Activated T-cell treated with anti-CD3 and anti-CD28 coated beads for 24 hours (primary cell): ENCODE results near the gene C11orf87.

Experiments
- DNase-seq: peaks from one replicate; pipeline ENCODE4 v3.0.0-alpha.2; 2020; ENCODE audit warnings: low read depth

C11orf87 gene

DNA sequence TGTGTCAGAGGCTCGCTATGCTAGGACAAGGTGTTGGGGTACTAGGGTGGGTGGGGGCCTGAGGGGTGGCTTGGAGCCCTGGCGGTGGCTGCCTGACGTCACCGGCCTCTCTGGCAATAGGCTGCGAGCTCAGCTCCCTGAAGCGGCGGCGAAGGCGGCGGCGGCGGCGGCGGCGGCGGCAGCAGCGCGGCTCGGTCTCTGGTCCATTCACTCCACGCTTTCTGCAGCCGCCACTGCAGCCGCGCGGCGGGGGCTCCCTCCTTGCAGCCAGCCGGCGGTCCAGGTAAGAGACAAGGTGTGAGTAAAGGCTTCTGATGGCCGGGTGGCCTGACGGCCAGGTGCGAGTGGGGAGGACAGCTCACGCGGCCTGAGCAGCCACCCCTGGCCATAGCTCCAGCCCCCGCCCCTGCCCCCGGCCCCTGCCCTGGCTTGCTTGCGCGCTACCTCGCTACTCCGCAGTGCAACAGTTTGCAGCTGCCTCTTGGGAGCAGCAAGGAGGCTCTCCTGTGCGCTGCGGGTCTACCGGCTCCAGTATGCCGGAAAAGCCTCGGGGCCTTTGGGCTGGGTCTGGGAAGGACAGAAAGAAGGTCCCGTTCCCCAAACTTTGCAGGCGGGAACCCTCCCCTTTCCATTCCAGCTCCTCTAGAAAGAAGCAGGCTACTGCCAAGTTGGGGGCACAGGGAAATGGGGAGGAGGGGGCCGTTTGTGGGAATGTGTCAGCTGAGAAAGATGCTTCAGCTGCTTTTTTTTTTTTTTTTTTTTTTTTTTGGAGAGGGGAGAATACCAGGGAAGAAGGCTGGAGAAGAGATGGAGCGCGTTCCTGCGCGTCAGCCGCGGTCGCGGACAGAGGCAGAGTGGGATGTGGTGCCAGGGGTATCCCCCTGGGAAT is at the start of gene C11orf87:
Gene C11orf87, plus strand, starts transcription at position 210 of the 889 bp plus-strand sequence. CDS start 1,444 bp downstream, outside the sequence.
- DNase-seq, result no peak

DNA sequence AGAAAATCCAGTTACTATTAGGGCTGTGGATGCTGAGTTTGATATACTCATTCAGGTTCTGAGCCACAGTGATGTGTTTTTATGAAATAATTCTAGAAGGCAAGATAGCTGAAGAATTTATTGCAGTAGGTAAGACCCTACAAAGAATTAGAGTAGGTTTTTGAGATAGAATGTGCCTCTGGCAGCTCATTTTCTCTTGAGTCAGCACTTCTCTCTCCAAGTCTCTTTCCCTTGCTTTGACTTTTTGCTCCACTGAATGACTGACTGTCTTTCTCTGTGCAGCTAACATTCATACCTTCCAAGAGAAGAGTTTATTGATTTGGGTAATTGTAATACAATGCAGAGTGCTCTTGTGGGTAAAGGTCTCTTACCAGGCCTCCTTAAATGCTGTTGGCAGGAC is 48.0 kb upstream of the C11orf87 start:
- DNase-seq, result no peak

DNA sequence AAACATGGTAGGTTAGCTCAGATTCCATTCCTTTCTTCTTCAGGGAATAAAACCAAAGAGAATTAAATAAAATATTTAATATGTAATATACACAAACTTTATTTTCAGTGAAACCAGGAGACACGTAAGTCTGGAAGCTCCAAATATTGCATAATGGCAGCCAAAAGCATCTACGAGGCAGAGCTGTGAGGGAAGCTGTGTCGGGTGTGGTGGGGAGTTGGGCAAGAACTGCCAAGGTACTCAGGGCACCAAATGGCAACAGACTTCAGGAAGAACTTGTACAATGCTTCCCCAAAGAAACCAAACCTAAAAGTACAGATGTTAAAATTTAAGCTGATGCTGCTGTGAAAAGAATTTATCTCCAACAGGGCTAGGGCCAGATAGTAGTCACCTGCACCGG is 47.5 kb upstream of the C11orf87 start:
- DNase-seq, result no peak

DNA sequence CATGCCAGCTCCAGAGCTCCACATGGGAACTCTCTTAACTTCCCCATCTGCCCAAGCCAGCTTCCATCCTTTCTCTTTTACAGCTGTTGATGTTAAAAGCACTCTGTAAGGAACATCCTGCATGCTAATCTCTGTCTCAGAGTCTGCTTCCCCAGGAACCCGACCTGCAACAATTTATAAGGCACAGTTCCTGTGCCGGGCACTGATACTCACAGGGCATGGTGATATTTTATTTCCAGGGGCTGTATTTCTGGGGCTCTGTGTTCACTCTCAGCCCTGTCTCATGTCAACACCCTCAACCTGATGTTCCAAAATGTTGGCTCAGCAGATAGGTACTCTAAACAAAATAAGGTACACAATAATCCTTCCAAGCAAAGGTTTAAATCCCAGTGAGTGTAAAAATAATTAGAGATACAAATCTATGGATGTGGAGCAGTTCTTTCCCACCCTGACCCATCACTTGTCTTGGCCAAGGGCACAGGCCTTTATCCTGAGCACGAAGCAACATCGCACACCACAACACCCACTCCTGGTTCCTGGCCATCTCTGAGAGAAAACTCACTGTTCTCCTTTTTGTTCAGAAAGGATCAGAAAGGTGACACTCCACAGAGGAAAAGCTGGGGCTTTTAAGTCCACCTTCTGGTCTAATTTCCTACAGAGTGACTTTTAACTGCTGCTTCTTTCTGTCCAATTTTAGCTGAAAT is 44.8 kb upstream of the C11orf87 start:
- no peak for DNase-seq

GRCh38 chr11:109378034-109378433 is 44.0 kb upstream of the C11orf87 start:
- no peak for DNase-seq

DNA sequence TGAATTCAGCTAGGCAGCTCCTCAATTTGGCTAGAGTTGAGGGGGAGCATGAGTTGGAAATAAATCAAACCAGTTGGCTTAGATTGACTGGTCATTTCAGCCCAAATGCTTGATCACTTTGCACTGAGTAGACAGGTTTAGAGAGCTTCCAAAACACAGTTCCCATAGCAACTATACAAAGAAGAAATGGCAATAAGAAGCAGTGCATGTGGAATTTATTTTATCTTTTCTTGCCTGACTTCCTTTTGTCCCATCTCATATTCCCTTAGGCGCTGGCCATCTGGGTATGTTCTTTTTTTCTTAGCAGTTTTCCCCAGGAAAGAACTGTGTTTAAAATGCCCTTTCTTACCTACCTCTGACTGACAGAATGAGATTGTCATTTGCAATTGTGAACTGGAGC is 38.7 kb upstream of the C11orf87 start:
- no peak for DNase-seq

DNA sequence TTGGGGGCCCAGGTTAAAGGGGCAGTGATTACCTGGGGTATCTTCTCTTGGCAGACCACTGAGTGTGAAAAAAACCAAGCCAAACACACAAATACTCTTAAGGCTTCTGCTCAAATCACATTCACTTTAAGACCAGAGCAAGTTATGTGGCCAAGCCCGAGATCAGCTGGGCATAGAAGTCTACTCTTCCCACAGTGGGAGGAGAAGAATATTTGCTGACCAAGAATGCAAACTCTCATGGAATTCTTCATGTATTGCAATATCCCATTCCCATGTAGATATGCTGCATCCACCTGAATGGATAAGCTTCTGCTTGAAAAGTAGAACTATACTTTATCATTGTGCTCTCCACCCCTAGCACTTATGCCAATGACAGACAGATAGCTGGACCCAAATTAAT is 37.1 kb upstream of the C11orf87 start:
- DNase-seq, result no peak

DNA sequence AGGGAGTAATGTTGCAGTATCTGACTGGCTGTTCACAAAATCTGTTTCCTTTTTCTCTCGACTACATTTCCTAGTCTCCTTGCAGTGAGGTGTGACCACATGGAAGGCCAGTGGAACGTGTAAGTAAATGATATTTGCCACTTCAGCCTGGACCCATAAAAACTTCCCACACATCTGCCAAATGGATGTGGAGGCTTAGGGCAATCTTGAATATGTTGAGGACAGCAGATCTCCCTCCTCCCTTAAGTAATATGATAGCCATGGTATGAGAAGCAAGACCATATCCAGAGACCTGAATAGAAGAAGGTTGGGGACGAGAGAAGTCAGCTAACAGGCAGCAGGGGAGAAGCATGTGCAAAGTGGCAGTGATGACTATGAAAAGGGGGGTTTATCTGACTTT is 33.0 kb upstream of the C11orf87 start:
- DNase-seq, result no peak

- DNase-seq, result no peak
These were observed 31.2 kb upstream of the C11orf87 start for GRCh38 chr11:109390752-109391151.

DNA sequence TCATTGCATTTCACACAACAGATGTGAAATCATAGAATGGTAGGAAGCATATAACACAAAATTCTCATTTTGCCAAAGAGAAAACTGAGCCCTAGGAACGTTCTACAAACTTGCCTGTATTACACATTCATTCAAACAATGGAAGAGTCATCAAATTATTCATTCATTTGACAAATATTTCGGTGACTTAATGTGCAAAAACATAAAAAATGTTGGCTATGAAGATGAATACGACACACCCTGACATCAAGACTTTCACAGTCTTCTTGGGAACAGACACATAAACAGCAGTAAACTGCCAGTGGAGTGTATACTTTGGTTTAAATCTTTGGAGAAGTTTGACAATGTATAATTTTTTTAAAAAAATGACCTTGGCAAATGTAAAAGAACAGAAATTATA is 20.4 kb upstream of the C11orf87 start:
- no peak for DNase-seq

- DNase-seq, result no peak
These were observed 16.3 kb upstream of the C11orf87 start for GRCh38 chr11:109405671-109406070.

DNA sequence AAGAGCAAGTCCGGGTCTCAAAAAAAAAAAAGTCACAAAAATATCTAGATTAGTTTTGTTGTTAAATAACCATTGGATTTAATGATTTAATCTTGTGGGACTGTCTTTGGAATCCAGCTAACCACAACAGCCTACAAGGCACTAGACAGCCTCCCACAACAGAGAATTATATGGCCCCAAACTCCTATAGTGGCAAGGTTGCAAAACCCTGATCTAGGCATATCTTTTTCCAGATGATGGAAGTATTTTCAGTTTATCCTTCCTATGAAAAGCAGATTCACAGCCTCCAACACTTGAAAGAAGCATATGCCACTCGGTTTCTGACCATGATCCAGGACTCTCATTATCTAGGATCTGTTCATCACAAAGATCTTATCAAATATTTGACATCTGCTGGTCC is 5.4 kb upstream of the C11orf87 start:
- DNase-seq, result no peak

DNA sequence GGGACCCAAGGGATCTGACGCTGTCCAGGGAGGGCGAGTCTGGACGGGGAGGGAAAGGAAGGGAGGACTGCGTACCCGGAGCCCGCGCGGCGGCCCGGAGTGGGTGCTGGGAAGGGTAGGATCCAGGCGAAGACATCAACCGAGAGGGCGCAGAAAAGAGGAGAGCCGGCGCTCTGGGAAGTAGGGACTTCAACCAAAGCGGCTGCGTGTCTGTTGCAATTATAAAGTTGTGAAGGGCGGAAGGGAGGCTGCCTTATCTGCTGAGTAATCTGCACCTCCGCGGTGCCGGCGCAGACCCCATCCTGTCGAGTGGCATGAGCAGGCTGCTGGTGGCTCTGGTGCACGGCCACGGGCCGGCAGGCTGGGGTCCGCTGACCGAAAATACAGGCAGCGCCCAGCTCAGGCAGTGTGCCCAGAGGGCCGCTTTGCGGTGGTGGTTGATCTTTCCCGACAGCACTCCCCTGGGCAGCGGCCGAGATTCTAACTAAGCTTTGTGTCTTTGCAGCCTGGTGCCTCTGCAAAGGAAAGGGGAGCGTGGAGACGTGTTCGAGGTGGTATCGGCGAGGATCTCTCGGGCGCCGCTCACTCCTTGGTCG is 978 bp downstream of the C11orf87 start:
- DNase-seq, result no peak

DNA sequence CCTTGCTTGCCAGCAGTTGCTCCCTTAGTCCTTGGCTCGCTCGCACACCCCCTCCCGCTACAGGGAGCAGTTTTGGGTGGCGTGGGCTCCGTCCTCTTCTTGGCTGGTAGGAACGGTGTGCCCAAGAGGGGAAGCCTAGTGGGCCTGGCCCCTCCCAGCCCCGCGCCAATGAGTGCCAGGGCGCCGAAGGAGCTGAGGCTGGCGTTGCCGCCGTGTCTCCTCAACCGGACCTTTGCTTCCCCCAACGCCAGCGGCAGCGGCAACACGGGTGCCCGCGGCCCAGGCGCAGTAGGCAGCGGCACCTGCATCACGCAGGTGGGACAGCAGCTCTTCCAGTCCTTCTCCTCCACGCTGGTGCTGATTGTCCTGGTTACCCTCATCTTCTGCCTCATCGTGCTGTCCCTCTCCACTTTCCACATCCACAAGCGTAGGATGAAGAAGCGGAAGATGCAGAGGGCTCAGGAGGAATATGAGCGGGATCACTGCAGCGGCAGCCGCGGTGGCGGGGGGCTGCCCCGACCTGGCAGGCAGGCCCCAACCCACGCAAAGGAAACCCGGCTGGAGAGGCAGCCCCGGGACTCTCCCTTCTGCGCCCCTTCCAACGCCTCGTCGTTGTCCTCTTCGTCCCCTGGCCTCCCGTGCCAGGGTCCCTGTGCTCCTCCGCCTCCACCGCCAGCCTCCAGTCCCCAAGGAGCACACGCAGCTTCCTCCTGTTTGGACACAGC is 1.6 kb downstream of the C11orf87 start:
- no peak for DNase-seq

- no peak for DNase-seq
These were observed 2.9 kb downstream of the C11orf87 start for GRCh38 chr11:109424901-109425300.

DNA sequence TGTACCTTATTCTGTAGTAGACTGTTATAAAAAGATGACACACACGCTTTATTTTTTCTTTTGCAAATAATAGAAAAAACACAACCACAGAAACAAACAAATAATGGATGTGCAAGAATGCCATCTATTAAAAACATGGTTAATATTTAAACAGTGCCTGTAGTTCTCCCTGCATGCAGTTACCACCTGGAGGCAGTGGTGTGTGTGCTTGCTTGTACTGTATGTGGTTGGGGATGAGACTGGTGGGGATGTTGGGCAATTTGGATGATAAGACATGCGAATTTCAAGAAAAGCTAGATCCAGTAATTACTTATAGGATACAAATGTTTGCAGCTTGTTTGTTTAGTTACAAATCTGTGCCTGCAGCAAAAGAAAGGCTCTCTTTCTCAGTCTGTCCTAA is 3.6 kb downstream of the C11orf87 start:
- DNase-seq, result no peak

- no peak for DNase-seq
These were observed 4.7 kb downstream of the C11orf87 start for GRCh38 chr11:109426442-109427240.

DNA sequence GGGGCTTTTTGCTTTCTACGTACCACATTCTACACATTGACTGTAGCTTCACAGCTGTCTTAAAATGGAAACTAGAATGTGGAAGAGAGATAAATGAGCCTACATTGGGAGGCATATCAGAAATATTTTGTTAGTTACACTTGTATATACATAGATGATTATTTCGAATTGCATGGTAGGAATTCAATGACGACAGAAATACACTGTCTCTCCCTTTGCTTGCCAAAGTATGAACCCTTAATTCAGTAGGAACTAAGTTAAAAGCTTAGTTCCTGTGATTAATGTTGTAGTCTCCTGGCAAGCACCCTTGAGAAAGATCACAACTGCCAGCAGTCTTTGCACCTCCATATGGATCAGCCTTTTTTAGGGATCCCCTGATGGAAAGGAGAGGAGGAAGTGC is 10.1 kb downstream of the C11orf87 start:
- no peak for DNase-seq

GRCh38 chr11:109433753-109434256 is 11.8 kb downstream of the C11orf87 start:
- DNase-seq, result no peak

- no peak for DNase-seq
These were observed 13.2 kb downstream of the C11orf87 start for GRCh38 chr11:109435121-109435742.

GRCh38 chr11:109439684-109440083 is 17.7 kb downstream of the C11orf87 start:
- no peak for DNase-seq
